ENCODE results near the gene UBE2F.

DNA sequence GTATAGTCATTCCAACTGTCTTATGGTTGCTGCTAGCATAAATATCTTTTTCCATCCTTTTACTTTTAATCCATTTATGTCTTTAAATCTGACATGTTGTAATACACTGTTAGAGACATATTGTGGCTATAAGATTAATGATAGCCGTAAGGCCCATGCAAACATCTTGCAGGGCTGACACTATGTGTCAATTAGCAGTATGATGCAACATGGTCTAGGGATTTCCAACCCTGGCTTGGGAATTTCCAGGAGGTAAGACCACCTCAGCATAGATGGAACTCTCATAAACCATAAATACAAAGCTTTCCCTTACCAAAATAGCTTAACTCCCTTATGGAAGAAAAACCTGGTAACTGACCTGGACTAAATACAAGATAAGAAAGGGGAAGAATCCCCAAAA is 110.5 kb downstream of the UBE2F start:
- TF ChIP-seq, protein P1, sequence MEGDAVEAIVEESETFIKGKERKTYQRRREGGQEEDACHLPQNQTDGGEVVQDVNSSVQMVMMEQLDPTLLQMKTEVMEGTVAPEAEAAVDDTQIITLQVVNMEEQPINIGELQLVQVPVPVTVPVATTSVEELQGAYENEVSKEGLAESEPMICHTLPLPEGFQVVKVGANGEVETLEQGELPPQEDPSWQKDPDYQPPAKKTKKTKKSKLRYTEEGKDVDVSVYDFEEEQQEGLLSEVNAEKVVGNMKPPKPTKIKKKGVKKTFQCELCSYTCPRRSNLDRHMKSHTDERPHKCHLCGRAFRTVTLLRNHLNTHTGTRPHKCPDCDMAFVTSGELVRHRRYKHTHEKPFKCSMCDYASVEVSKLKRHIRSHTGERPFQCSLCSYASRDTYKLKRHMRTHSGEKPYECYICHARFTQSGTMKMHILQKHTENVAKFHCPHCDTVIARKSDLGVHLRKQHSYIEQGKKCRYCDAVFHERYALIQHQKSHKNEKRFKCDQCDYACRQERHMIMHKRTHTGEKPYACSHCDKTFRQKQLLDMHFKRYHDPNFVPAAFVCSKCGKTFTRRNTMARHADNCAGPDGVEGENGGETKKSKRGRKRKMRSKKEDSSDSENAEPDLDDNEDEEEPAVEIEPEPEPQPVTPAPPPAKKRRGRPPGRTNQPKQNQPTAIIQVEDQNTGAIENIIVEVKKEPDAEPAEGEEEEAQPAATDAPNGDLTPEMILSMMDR (IDR thresholded peaks at IDR 0.05), result no peak
- TF ChIP-seq POLR2A (IDR thresholded peaks at IDR 0.05), result no peak

Data from testis (tissue), 2 donors.